ENCODE measurements around the gene PPID.
"Not testable (repeated sequence)": the region's sequence is repeated elsewhere in the genome, so short reads cannot be mapped to it uniquely, and the experiment has no call there.

The PPID gene

GRCh38 chr4:158666892-158667291 lies 56.3 kb downstream of the PPID start:
- DNase-seq, result no peak
- ATAC-seq, result no peak

DNA sequence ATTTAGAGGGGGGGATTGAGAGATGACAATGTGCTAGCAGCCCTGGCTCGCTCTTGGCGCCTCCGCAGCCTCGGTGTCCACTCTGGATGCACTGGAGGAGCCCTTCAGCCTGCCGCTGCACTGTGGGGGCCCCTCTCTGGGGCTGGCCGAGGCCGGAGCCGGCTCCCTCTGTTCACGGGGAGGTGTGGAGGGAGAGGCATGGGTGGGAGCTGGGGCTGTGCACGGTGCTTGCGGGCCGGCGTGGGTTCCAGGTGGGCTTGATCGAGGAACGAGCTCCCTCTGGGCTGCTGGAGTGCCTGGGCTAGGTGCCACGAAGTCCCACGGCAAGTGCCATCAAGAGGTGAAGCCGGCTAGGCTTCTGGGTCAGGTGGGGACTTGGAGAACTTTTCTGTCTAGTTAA lies 58.4 kb downstream of the PPID start:
- ATAC-seq (no peak), DNase-seq (no peak)

- ATAC-seq, DNase-seq: not testable (repeated sequence)
Observed at GRCh38 chr4:158663707-158664625, 59.2 kb downstream of the PPID start.

- DNase-seq, ATAC-seq: not testable (repeated sequence)
Observed at GRCh38 chr4:158663255-158663654, 59.9 kb downstream of the PPID start.

All from stimulated activated naive CD8-positive, alpha-beta T cell treated with anti-CD3 and anti-CD28 coated beads, Interleukin-15, Interleukin-2, amounts not matched to agents 100 U/mL and 50 U/mL, for 24 hours (primary cell).